H7 (cell line): ENCODE results near the gene BNIPL. TPM values are rescaled to one million over a fixed set of nuclear protein-coding genes. Genes with fewer than 3 reads are reported as not detected.

Source experiments
- DNase-seq: peaks from one replicate; pipeline ENCODE4 v3.0.0; 2012
- H3K27me3 ChIP-seq: 2 replicates; pipeline ENCODE4 v1.6.0; 2011; ENCODE audit warnings: mild to moderate bottlenecking, low read length; ENCODE audit not compliant: control insufficient read depth, insufficient read depth
- H3K36me3 ChIP-seq: replicated peaks from 2 replicates; pipeline ENCODE4 v1.5.1; 2011; ENCODE audit warnings: low read length; ENCODE audit not compliant: control insufficient read depth, insufficient read depth
- H3K4me3 ChIP-seq: 2 replicates; pipeline ENCODE4 v1.5.1; 2011; ENCODE audit warnings: low read depth, mild to moderate bottlenecking, control low read depth, low read length, moderate library complexity; ENCODE audit not compliant: insufficient read depth
- total RNA-seq: library from RNA; depleted of rRNA; stranded (reverse); fragments of >200 nt; shearing (Covaris generic); gene quantifications from 2 replicates; pipeline ENCODE4 v1.2.3, GENCODE V29; 2014; rRNA removed

The BNIPL gene
- total RNA-seq: 0.48 and 0.96 TPM in 2 replicates

GRCh38 chr1:151036356-151036755 is at the start of gene BNIPL:
BNIPL (plus strand) TSS chr1:151036586; CDS start chr1:151036726, 140 bp downstream.
- DNase-seq: peak; percentile 62
- Histone ChIP-seq H3K36me3 (peaks cover 5% of the 10 kb centered on the region), H3K4me3 (no peak within 1 kb of the TSS), H3K27me3 (no peaks in the 10 kb centered on the region)

GRCh38 chr1:150987924-150988323 is 48.5 kb upstream of the BNIPL start:
- DNase-seq: no peak
- H3K36me3 ChIP-seq: no peaks in the 10 kb centered on the region

GRCh38 chr1:150992626-150993025 is 43.8 kb upstream of the BNIPL start:
- DNase-seq: no peak
- H3K4me3 ChIP-seq: no peak overlapping the region
- H3K36me3 ChIP-seq: no peaks in the 10 kb centered on the region
- no peaks in the 10 kb centered on the region for H3K27me3 ChIP-seq

More at GRCh38 chr1:150987924-150988323, 48.5 kb upstream of the BNIPL start:
- H3K4me3 ChIP-seq: no peak overlapping the region
- H3K27me3 ChIP-seq: no peaks in the 10 kb centered on the region

GRCh38 chr1:150994248-150994647 is 42.1 kb upstream of the BNIPL start:
- Histone ChIP-seq H3K4me3 (no peak overlapping the region), H3K36me3 (0 out of 2 replicates have a peak, but pooled peaks cover 1% of the 10 kb centered on the region), H3K27me3 (no peaks in the 10 kb centered on the region)
- no peak for DNase-seq

- Histone ChIP-seq H3K36me3 (0 out of 2 replicates have a peak, but pooled peaks cover 1% of the 10 kb centered on the region), H3K27me3 (no peaks in the 10 kb centered on the region), H3K4me3 (no peak overlapping the region)
- no peak for DNase-seq
These were observed 40.9 kb upstream of the BNIPL start for GRCh38 chr1:150995460-150995859.

- no peak overlapping the region for H3K4me3 ChIP-seq
- peak; percentile 61 for DNase-seq
- no peaks in the 10 kb centered on the region for H3K27me3 ChIP-seq
- 0 out of 2 replicates have a peak, but pooled peaks cover 1% of the 10 kb centered on the region for H3K36me3 ChIP-seq
These were observed 40.5 kb upstream of the BNIPL start for GRCh38 chr1:150995896-150996295.

- Histone ChIP-seq H3K27me3 (no peaks in the 10 kb centered on the region), H3K4me3 (no peak overlapping the region), H3K36me3 (peaks cover 3% of the 10 kb centered on the region; the same call in 1 of the 2 replicates)
- no peak for DNase-seq
These were observed 39.1 kb upstream of the BNIPL start for GRCh38 chr1:150997126-150997872.

GRCh38 chr1:150997949-150998348 is 38.4 kb upstream of the BNIPL start:
- DNase-seq: no peak
- Histone ChIP-seq H3K27me3 (no peaks in the 10 kb centered on the region), H3K4me3 (no peak overlapping the region), H3K36me3 (peaks cover 3% of the 10 kb centered on the region; the same call in 1 of the 2 replicates)

- Histone ChIP-seq H3K27me3 (no peaks in the 10 kb centered on the region), H3K4me3 (no peak overlapping the region), H3K36me3 (peaks cover 3% of the 10 kb centered on the region; the same call in 1 of the 2 replicates)
- no peak for DNase-seq
These were observed 37.2 kb upstream of the BNIPL start for GRCh38 chr1:150999051-150999674.

- Histone ChIP-seq H3K36me3 (peaks cover 3% of the 10 kb centered on the region; the same call in 1 of the 2 replicates), H3K27me3 (no peaks in the 10 kb centered on the region), H3K4me3 (no peak overlapping the region)
- DNase-seq: no peak
These were observed 36.5 kb upstream of the BNIPL start for GRCh38 chr1:150999926-151000325.

GRCh38 chr1:151000408-151000807 is 36.0 kb upstream of the BNIPL start:
- H3K27me3 ChIP-seq: no peaks in the 10 kb centered on the region
- no peak for DNase-seq
- H3K36me3 ChIP-seq: peaks cover 3% of the 10 kb centered on the region; the same call in 1 of the 2 replicates
- H3K4me3 ChIP-seq: no peak overlapping the region

- no peak for DNase-seq
- Histone ChIP-seq H3K36me3 (peaks cover 3% of the 10 kb centered on the region; the same call in 1 of the 2 replicates), H3K27me3 (no peaks in the 10 kb centered on the region), H3K4me3 (no peak overlapping the region)
These were observed 34.8 kb upstream of the BNIPL start for GRCh38 chr1:151001602-151002001.

GRCh38 chr1:151002051-151002450 is 34.3 kb upstream of the BNIPL start:
- Histone ChIP-seq H3K4me3 (no peak overlapping the region), H3K36me3 (peaks cover 3% of the 10 kb centered on the region; the same call in 1 of the 2 replicates), H3K27me3 (no peaks in the 10 kb centered on the region)
- no peak for DNase-seq

GRCh38 chr1:151002611-151003010 is 33.8 kb upstream of the BNIPL start:
- DNase-seq: no peak
- Histone ChIP-seq H3K4me3 (no peak overlapping the region), H3K27me3 (no peaks in the 10 kb centered on the region), H3K36me3 (peaks cover 3% of the 10 kb centered on the region; the same call in 1 of the 2 replicates)

GRCh38 chr1:151003180-151003579 is 33.2 kb upstream of the BNIPL start:
- peaks cover 3% of the 10 kb centered on the region; the same call in 1 of the 2 replicates for H3K36me3 ChIP-seq
- no peaks in the 10 kb centered on the region for H3K27me3 ChIP-seq
- no peak for DNase-seq
- H3K4me3 ChIP-seq: no peak overlapping the region
